Measurements from ENCODE around the gene SLC1A7.

SLC1A7 gene

DNA sequence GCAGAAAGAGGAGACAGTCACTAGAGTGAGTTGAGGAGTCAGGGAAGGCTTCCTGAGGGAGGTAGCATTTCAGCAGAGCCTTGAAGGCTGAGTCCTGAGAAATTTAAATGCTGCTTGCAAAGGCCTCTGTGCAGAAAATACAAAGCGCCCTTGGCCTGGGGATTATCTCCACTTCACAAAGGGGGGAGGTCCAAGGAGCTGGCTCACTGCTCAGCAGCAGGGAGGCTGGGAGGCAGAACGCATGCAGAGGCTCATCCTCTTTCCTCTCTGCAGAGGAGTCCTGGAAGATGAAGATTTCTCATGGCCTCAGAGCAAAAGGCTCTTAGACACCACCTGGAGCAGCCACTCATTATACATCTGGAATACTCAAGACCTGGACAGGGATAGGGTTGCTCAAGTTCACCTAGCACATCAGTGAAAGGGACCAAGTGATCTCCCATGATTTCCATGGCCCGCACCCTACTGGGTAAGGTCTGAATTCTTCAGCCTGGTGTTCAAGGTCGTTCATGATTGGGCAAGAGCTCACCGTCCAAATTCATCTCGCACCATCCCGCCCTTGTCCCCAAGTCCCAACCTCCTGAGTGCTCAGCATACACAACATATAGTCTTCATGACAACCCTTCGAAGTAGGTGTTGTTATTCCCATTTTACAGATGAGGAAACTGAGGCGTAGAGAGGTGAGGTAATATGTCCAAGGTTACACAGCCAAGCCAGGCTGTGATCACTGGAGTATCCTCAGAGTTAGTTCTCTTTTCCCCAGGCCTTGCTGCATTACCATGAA, 9.0 kb downstream of the SLC1A7 start:
- no peak for DNase-seq (ENCODE audit: low spot score)

DNA sequence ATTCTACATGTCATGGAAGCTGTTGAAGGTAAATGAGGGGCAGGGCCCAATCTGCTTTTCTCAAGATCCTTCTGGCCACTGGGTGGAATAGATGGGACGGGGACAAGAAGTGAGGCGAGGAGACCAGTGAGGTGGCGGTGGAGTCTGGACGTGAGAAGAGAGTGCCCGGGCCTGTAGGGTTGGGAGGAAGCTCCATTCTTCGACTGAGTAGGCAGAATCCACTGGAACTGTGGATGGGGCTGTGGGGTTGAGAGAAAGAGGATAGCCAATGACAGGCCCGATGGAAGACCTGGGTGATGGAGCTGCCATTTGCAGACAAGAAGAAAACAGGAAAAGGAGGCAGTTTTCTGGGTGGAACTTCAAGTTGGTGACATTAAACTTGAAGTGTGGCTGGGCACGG, 10.3 kb downstream of the SLC1A7 start:
- DNase-seq (ENCODE audit: low spot score) = no peak

DNA sequence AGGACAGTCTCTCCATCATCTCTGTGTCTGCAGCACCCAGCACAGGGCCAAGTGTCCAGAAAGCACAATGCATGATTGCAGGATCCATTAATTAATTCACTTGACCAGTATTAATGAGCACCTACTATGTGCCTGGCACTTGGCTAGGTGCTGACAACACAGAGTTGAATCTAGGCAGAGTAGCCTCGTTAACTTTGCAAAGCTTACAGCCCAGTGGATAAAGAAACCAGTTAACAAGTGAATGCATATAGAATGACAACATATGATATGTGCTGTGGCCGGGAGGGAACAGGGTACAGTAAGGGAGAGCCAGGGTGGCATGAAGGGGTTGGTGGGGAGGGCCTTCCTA, 10.9 kb downstream of the SLC1A7 start:
- DNase-seq (ENCODE audit: low spot score) = no peak

DNA sequence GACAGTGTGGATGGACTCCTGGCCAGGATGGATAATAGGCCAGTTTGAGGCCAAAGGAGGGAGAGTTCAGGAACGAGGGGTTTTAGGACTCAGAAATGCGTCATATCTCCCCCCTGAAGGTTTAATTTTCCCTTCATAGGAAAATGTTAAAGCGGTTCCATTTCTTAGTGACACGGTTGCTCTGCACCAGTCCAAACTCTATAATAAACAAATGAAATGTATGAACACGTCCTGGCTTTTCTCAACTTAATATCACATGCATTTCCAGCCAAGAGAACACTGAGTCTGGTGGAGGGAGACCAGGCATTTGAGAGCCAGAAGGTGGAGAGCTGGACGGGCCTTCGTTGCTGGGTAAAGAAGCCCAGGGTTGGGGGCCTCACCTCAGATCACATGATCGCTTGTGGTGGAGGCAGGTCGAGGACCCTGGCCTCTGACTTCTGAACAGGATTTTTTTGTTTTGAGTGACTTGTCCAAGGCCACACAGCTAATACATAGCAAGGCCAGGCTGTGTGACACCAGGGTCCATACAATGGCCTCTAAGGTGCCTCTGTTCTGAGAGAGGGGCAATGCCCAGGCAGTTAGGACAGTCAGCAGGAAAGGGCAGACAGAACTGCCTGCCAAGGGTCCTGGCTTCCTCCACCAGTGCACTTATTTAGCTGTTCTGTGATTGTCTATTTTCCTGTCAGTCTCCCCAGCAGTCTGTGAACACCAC, 11.4 kb downstream of the SLC1A7 start:
- no peak for DNase-seq (ENCODE audit: low spot score)

DNA sequence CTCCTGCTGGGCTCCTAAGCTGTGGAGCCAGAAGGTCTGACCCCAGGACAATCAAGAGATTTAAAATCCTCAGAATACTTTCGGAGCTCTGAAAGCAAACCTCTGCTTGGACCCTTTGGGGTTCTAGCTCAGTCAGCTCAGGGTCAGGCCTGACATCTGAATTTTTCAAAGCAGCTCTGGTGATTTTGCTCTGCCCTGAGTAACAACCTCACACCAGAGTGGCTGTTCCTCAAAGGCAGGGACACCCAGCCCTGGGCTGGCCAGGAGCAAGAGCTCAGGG, 11.9 kb downstream of the SLC1A7 start:
- no peak for DNase-seq (ENCODE audit: low spot score)

DNA sequence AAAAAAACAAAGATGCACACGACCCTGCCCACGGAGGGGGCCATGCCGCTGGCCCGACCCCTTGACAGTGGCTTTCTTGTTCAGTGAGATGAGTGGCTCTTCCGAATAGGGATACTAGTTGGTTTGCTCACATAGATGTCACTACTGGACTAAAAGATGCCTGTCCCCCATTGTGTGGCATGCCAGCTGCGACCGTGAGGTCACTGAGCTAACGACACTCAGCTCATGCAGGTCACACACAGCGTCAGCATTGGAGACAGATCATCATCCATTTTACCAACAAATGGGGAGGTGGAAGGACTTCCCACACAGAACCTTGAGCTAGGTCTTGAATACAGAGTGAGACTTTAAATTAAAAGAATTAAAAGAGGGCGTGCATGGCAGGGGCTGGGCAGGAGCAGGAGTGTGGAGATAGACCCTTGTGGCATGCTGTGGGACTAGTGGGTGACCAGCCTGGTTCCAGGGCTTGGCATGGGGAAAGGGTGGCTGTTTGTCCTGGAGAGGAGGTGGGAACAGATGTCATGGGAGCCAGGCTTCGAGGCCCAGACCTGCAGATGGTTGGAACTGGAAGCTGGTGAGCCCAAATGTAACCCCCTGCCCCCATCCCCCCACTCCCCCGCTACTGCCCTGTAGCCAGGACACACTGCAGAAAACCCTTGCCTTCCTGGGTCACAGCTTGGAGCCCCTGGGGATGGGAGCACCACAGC, 12.4 kb downstream of the SLC1A7 start:
- no peak for DNase-seq (ENCODE audit: low spot score)

DNA sequence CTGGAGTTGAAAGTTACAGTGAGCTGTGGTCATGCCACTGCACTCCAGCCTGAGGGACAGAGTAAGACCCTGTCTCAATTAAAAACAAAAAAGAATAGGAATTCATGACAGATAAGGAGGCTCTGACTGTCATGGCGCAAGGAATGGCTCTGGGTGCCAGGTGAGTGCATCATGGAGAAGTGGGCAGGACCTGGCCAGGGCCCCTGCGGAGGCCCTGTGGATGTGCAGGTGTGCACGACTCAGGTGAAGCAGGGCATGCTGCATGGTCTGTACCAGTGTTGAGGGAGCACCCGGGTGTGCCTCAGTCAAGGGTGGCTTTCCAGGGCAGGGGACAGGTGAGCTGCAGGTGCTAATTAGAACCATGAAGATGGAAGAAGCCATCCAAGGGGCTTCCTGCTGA, 14.0 kb downstream of the SLC1A7 start:
- no peak for DNase-seq (ENCODE audit: low spot score)

DNA sequence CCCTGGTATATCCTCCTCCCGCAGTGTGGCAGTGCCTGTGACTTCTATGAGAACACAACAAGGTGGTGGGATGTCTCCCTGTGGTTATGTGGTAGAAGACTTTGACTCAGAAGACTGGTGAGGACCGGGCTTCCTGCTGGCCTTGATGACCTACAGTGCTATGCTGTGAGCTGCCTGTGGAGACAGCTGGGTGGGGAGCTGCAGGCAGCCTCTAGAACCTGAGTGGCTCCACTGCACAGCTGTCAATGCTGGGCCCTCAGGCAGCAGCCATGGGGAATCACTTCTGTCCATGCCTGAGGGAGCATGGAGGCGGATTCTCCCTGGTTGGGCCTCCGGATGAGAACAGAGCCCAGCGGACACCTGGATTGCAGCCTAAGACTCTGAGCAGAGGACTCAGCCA, 14.9 kb downstream of the SLC1A7 start:
- no peak for DNase-seq (ENCODE audit: low spot score)

DNA sequence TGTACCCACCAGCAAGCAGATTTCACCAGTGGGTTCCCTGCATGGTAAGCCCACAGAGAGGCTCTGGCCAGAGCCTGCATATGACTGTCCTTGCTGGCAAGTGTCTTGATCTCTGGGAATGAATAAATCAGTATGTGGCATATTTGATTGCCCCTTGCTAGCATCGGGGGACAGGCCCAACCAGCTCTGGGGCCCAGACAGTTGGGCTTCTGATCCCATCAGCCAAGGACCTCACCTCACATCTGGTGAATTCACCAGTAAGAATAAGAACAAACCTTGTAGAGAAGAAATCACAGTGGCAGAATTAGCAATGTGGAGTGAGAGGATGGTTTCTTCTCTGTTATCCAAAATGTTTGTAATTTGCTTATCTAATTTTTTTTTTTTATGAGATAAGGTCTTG, 15.9 kb downstream of the SLC1A7 start:
- no peak for DNase-seq (ENCODE audit: low spot score)

DNA sequence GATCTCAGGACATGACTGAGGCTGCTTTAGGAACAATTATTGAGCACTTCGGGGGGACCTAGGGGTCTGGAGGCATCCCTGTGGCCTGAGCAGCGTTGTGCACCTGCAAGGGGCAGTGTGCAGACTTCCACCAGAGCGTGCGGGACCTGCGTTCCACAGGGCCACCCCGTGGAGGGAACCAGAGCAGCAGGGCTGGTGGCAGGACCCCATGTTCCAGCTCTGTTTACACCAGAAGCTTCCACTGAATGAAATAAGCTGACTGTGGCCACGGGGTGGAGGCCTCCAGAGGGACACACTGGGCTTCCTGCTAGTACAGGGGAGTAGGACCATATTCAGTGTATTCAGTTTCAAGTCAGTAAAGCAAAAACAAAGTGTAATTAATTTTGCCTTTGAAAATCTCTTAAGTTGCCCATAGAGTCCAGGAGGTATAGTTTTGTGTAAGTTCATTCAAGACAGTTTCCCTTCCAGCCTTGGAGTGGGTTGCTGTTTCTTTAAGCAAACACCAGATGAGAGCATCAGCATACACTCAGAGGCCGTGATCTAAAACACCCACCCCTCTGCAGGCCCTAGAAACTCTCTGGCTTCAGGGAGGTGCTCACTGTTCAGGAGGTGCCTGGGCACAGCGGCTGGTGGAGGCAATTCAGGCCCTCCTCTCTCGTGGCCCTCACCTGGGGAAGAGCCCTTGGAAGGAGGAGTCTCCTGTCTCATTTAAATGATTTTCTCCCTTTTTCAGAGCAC, 16.6 kb downstream of the SLC1A7 start:
- DNase-seq (ENCODE audit: low spot score) = no peak

DNA sequence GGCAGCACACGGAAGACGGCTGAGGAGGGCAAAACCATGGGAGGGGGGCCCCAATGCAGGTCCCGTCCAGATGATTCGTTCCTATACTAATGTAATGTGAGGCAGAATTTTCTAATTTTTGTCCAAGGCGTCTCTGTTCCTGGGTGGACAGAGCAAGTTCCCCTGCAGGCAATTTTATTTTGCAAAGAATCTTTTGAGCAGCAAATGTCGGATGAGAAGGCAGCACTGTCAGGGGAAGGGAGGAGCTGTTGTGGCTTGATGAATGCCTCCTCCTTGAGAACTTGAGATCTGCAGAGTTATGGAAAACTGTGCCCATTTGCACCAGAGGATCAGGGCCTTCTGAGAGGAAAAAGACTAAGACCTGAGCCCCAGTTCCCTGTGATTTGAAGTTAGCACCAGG, 17.3 kb downstream of the SLC1A7 start:
- no peak for DNase-seq (ENCODE audit: low spot score)

DNA sequence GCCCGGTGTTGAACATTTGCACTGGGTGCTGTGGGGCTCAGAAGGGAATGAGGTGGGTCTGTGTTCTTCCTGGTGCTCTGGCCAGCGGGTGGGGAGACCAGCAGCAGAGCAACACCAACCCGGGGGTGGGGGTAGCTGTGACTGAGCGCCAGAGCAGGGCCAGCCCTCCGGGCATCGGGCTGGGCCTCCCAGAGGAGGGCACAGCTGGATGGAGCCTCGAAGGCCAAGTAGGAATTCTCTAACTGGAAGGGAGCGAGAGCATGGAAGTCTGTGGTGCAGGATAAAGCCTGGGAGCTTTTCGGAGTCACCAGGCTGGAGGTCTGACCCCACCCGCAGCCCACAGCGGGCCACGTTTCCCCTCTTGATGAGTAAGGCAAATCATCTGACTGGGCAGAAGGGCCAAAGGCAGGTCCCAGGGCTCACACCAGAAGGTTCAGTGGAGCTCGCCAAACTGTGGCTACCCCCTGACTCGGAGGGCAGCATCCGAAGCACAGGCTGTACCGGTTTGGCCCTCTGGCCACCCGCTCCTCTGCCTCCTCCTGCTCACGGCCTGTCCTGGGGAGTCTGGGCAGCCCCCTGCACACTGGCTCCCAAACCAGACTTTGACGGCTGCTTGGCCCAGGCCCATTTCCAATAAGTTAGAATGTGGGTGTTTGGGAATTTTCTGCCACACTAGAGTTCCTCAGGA, 18.8 kb downstream of the SLC1A7 start:
- peak; percentile 75 for DNase-seq (ENCODE audit: low spot score)

DNA sequence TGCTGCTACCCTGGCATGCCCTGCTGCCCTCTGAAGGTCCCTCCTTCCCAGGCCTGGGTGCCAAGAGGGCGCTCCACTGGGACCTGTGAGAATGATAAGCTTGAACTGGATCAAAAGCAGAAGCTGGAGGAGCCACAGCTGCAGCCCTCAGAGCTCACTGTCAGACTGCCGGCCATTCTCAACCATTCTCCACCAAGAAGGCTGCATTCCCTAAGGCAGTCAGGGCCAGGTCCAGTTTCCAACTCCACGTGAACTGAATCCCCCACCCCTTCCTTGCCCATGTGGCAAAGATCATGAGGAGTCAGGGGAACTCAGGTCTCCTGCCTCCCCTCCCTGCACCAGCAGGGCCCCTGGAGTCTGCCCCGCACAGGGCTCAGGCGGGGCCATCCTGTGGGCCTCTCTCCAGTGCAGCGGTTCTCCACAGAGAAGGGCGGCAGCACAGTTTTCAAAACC, 19.5 kb downstream of the SLC1A7 start:
- DNase-seq (ENCODE audit: low spot score) = peak; percentile 20

DNA sequence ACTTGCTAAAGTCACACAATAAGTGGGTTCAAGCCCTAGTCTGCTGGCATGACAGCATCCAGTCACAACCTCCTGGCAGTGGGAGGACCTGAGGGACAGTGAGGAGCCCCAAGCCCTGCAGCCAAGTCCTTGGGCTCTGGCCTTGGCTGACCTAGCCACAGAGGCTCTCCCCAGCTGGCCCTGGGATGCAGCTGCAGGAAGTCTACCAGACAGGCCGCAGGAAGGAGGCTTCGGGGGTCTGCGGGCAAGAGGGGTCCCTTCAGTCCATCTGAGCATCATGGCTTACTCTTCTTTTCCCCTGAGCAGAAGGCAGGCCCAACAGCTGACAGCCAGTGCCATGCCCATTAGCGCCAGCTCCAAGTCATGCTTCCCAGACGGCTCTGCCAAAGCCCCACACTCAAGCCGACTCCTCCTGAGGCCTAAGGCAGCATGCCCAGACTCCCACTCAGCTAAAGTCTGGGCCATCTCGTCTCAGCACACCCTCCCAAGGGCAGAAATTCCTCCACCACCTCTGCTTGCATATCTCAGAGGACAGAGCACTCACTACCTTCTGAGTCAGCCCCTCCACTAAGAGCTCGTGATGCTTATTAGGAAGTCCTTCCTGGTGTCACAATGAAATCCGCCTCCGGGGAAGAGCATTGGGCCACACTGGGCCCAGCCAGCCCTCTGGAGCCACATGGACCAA, 20.1 kb downstream of the SLC1A7 start:
- peak; percentile 86 for DNase-seq (ENCODE audit: low spot score)

DNA sequence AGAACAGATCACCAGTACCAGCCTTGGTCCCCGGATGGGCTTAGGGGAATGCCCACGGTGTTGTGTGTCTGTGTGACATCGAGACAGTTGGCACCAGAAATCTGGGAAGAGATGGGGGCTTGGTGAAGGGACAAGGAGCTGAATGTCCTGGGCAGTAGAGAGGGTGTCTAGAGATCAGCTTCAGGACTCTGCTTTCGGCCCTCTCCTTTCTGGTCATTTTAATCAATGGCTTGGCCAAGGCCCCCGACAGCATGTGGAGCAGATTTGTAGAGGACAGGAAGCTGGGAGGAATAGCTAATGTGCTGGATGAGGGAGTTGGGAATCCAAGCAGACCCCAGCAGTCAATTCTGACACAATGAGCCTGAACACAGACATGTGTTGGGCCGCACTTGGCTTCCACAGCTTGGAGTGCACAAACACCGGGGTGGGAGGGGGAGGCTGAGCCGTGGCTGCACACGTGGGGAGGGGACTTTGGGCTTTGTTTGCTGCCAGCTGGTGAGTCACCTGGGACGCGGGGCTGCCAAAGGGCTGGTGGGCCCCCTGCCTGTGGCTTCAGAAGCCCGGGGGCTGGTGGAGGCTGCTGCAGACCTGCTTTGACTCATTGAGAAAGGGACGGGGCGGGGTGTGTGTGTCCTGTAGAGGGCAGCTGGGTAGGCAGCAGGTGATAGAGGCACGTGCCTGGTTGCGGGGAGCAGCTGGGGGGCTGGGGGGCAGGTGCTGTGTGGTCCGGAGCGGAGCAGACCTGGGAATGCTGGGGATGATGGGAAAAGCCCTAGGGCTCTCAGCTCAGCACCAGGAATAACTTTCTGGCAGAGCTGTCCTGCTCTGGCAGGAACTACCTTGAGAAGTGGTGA, 20.9 kb downstream of the SLC1A7 start:
- peak; percentile 60 for DNase-seq (ENCODE audit: low spot score)

DNA sequence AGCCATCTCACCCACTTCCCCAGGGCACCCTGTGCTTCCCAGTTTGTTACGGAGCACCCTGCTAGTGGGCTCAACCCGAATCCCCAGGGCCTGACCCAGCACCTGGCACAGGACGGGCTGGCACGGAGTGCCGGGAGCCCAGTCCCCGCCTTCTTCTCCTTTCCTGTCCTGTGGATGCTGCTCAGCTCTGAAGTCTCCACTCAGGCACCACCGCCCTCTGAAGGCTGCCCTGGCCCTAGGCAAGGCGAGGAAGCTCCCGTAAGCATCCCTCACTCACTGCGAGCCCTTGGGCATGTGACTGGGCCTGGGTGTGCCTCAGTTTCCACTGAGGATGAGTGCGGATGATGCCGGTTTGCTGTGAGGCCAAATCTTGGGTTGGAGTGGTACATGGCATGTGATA, 21.8 kb downstream of the SLC1A7 start:
- no peak for DNase-seq (ENCODE audit: low spot score)

DNA sequence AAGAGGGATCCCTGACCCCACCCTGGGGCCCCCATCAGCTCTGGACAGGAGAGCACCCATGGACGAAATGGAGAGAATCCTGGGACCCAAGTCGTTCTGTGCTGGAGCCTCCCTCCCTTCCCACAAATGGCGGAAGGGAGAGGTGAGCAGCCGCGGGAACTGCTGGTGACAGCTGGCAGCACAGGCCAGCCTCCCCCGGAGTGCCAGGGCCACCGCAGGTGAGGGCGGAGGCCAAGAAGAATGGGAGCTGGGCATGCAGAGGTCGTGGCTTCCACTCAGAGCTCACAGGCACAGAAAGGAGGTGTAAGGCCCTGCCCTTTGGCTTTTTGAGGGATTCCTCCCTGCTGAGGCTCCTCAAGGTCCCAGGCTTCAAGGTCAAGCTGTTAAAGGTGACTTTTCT, 24.6 kb downstream of the SLC1A7 start:
- no peak for DNase-seq (ENCODE audit: low spot score)

DNA sequence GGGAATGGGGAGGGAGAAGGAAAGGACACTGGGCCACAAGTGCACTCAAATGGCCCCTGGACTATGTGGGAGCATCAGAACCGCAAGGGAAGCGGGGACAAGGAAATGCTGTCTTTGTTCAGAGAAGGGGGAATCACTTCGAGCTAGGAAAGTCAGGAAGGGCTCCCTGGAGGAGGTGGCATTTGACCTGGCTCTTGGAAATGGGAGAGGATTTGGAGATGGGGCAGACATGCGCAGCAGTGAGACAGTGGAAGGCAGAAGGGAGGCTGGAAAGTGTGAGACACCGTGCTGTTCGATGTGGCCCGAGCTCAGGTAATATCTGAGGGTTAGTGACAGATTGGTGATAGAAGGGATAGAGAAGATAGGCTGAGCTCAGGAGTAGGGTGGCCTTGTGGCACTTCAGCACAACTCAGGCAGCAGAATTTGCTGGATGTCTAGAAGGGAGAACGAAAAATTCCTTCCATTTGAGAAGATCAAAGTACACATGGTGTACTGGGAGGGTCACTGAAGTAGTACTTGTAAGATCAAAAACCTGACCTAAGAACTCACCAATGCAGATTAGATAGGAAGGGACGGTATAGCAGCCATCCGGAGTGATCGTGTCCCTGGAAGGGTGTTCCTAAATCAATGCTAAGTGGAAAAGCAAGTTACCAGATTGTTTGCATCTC, 25.4 kb downstream of the SLC1A7 start:
- DNase-seq (ENCODE audit: low spot score) = no peak

DNA sequence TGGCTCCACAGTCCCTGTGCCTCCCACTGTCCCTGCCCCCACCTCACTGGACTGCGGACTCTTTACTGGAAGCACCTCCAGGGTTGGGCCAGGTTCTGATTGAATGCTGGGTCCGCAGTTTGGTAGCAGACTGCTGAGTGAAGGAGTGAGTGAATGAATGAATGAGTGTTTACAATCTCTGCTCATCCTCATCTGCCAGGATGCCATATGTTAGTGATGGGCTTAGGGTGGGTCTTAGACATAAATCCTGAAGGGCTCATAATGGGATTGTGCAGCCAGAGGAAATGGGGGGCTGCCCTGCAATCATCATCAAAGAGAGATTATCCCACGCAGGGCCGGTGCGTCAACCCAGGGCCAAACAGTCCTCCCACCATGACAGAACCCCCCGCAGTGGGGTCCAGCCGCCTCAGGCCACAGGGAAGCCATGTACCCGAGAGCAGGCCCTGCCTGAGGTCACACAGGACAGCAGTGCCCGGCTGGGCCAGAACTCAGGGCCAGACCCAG, 26.1 kb downstream of the SLC1A7 start:
- DNase-seq (ENCODE audit: low spot score) = no peak
